ENCODE data around the gene CLSTN1. TPM values are rescaled to one million over a fixed set of nuclear protein-coding genes. Genes with fewer than 3 reads are reported as not detected.

The CLSTN1 gene
- total RNA-seq, 3 donors from 2014 or later = 166 to 275 (median 224) TPM

GRCh38 chr1:9737671-9738070 is 86.1 kb downstream of the CLSTN1 start:
- no peak for ATAC-seq
- no peak overlapping the region for H3K4me3 ChIP-seq
- TF ChIP-seq, protein P1, sequence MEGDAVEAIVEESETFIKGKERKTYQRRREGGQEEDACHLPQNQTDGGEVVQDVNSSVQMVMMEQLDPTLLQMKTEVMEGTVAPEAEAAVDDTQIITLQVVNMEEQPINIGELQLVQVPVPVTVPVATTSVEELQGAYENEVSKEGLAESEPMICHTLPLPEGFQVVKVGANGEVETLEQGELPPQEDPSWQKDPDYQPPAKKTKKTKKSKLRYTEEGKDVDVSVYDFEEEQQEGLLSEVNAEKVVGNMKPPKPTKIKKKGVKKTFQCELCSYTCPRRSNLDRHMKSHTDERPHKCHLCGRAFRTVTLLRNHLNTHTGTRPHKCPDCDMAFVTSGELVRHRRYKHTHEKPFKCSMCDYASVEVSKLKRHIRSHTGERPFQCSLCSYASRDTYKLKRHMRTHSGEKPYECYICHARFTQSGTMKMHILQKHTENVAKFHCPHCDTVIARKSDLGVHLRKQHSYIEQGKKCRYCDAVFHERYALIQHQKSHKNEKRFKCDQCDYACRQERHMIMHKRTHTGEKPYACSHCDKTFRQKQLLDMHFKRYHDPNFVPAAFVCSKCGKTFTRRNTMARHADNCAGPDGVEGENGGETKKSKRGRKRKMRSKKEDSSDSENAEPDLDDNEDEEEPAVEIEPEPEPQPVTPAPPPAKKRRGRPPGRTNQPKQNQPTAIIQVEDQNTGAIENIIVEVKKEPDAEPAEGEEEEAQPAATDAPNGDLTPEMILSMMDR (IDR thresholded peaks at IDR 0.05) = no peak
- peaks cover 22% of the 10 kb centered on the region for H3K36me3 ChIP-seq (ENCODE audit: low read depth)
- peak in 1 of 3 donors; percentile 4 for DNase-seq
- no peaks in the 10 kb centered on the region for H3K4me1 ChIP-seq (ENCODE audit: low read depth)
- no peaks in the 10 kb centered on the region for H3K9me3 ChIP-seq
- intact Hi-C loops (cut with DNase I, micrococcal nuclease) = no loop called here

DNA sequence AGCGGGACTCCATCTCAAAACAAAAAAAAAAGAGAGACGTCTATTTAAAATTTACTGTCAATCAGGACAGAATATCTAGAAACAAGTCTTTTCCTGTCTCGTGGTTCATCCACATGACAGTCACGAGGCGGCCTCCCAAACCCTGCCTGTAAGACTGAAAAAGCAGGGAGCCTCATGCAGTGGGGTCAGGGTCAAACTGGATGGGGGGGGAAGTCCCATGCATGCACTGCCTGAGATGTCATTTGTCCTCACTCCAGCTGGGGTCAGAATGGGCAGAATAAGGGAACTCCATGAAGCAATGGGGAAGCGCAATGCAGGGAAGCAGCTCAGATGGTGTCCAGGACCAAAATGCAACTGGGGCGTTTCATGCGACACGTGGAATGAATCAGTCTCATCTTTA is 86.7 kb downstream of the CLSTN1 start:
- ATAC-seq (peak; percentile 35), DNase-seq (peak in 1 of 3 donors; percentile 60)
- Histone ChIP-seq H3K36me3 (ENCODE audit: low read depth) (peaks cover 28% of the 10 kb centered on the region), H3K9me3 (no peaks in the 10 kb centered on the region), H3K4me3 (no peak overlapping the region), H3K4me1 (ENCODE audit: low read depth) (no peaks in the 10 kb centered on the region)
- TF ChIP-seq, protein P1 (IDR thresholded peaks at IDR 0.05) = no peak
- intact Hi-C loops (cut with DNase I, micrococcal nuclease) = no loop called here

DNA sequence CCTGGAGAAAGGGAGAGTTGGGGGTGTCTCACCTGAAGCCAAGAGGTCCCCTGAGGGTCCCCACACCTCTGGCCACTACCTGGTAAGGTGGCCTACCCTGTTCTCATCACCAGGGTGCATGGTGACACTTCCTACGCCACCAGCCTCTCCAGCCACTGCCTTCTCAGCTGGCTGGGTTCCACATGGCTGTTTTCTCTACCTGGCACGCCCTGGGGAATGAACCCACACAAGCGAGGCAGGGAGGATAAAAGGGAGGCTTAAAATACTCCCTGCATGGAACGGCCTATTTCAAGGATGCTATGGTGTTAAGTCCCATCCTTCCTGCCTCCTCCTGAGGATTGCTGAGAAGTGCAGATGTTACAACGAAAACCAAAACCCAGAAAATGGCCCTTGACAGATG is 87.5 kb downstream of the CLSTN1 start:
- TF ChIP-seq, protein P1 (IDR thresholded peaks at IDR 0.05) = no peak
- Histone ChIP-seq H3K36me3 (ENCODE audit: low read depth) (peaks cover 36% of the 10 kb centered on the region), H3K9me3 (no peaks in the 10 kb centered on the region), H3K4me1 (ENCODE audit: low read depth) (no peaks in the 10 kb centered on the region), H3K4me3 (no peak overlapping the region)
- peak in 1 of 3 donors; percentile 10 for DNase-seq
- no peak for ATAC-seq
- intact Hi-C loops (cut with DNase I, micrococcal nuclease) = no loop called here

- H3K9me3 ChIP-seq = no peaks in the 10 kb centered on the region
- TF ChIP-seq, protein P1 (IDR thresholded peaks at IDR 0.05) = no peak
- ATAC-seq (no peak), DNase-seq (peak in 1 of 3 donors; percentile 29)
- intact Hi-C loops (cut with DNase I, micrococcal nuclease) = no loop called here
- H3K36me3 ChIP-seq (ENCODE audit: low read depth) = peaks cover 40% of the 10 kb centered on the region
- H3K4me1 ChIP-seq (ENCODE audit: low read depth) = no peaks in the 10 kb centered on the region
- no peak overlapping the region for H3K4me3 ChIP-seq
Measured at GRCh38 chr1:9735800-9736199, 88.0 kb downstream of the CLSTN1 start.

GRCh38 chr1:9733160-9733789 is 90.5 kb downstream of the CLSTN1 start:
- Histone ChIP-seq H3K9me3 (no peaks in the 10 kb centered on the region), H3K36me3 (ENCODE audit: low read depth) (peaks cover 48% of the 10 kb centered on the region), H3K4me3 (no peak overlapping the region), H3K4me1 (ENCODE audit: low read depth) (no peaks in the 10 kb centered on the region)
- TF ChIP-seq, protein P1 (IDR thresholded peaks at IDR 0.05) = no peak
- ATAC-seq (no peak), DNase-seq (peak in 1 of 3 donors; percentile 6)
- intact Hi-C loops (cut with DNase I, micrococcal nuclease) = no loop called here
